Mucosa of descending colon (tissue), 3 donors: ENCODE measurements around the gene FEZF1. TPM values are rescaled to one million over a fixed set of nuclear protein-coding genes. Genes with fewer than 3 reads are reported as not detected.
"Not testable (repeated sequence)": the region's sequence is repeated elsewhere in the genome, so short reads cannot be mapped to it uniquely, and the experiment has no call there.

Experiments
- ATAC-seq: fragments of 200-7000 bp; cut with Tn5 transposase; one replicate; pipeline ENCODE4 v1.9.1; 2020; ENCODE audit warnings: mild to moderate bottlenecking, moderate library complexity
- DNase-seq, 3 donors: peaks; one replicate each; pipeline ENCODE4 v3.0.0-alpha.2; 2020
- H3K36me3 ChIP-seq: fragments of 200-600 bp; one replicate; pipeline ENCODE4 v1.8.0; 2021; ENCODE audit warnings: low read depth, mild to moderate bottlenecking
- H3K4me1 ChIP-seq: fragments of 200-600 bp; one replicate; pipeline ENCODE4 v1.8.0; 2021; ENCODE audit warnings: low read depth, mild to moderate bottlenecking
- H3K4me3 ChIP-seq: fragments of 200-600 bp; one replicate; pipeline ENCODE4 v1.8.0; 2021; ENCODE audit warnings: mild to moderate bottlenecking
- H3K9me3 ChIP-seq: fragments of 200-600 bp; one replicate; pipeline ENCODE4 v1.8.0; 2021; ENCODE audit warnings: mild to moderate bottlenecking
- CTCF ChIP-seq: fragments of 200-600 bp; IDR thresholded peaks from one replicate; pipeline ENCODE4 v1.8.0; 2022; ENCODE audit warnings: antibody characterized with exemption, mild to moderate bottlenecking
- intact Hi-C, 2 donors: fragments of 100-400 bp; cut with DNase I in 1 of 2; cut with micrococcal nuclease in 1 of 2; formaldehyde crosslinking; loops; one replicate each; pipeline versions ENCODE4 v1.11.0 to v1.11.1; 2022; cut with DNase I, micrococcal nuclease
- total RNA-seq, 3 donors: library from RNA; stranded (reverse); fragmentation: NEBNext Ultra II Directional in 2 of 3; extraction: Animal tissue kit (Norgen Biotek cat#: 25700) in 2 of 3; gene quantifications; one replicate each; pipeline versions ENCODE4 v1.2.1 to v1.2.4, GENCODE V29; 2021 to 2023
- donor health status: DM: no; HTN: no; CAD: no; lungs with moderate emphysema.
- donor health status: DM: no; HTN: no; CAD: no.
- donor health status: DM: no; HTN: yes; CAD: no.

FEZF1 gene
- total RNA-seq, 3 donors from 2014 or later, result not detected

GRCh38 chr7:122298618-122299017 is 5.9 kb downstream of the FEZF1 start:
- ATAC-seq, result no peak
- no peak for TF ChIP-seq CTCF
- DNase-seq, result no peak

GRCh38 chr7:122298131-122298530 is 6.4 kb downstream of the FEZF1 start:
- Histone ChIP-seq H3K4me3 (no peak overlapping the region), H3K4me1 (peaks cover 8% of the 10 kb centered on the region), H3K9me3 (no peaks in the 10 kb centered on the region), H3K36me3 (no peaks in the 10 kb centered on the region)
- intact Hi-C loops, result no loop called here
- TF ChIP-seq CTCF, result no peak
- ATAC-seq (no peak), DNase-seq (no peak)

More at GRCh38 chr7:122298618-122299017, 5.9 kb downstream of the FEZF1 start:
- Histone ChIP-seq H3K4me1 (peaks cover 10% of the 10 kb centered on the region), H3K4me3 (no peak overlapping the region), H3K36me3 (no peaks in the 10 kb centered on the region), H3K9me3 (no peaks in the 10 kb centered on the region)
- intact Hi-C loops, result no loop called here

- no peaks in the 10 kb centered on the region for H3K4me1 ChIP-seq
- no peak for TF ChIP-seq CTCF
- DNase-seq (no peak), ATAC-seq (no peak)
- H3K4me3 ChIP-seq, result no peak overlapping the region
- H3K36me3 ChIP-seq, result no peaks in the 10 kb centered on the region
- intact Hi-C loops, result no loop called here
- no peaks in the 10 kb centered on the region for H3K9me3 ChIP-seq
Measured at GRCh38 chr7:122291189-122291588, 13.4 kb downstream of the FEZF1 start.

- Histone ChIP-seq H3K36me3 (no peaks in the 10 kb centered on the region), H3K4me1 (no peaks in the 10 kb centered on the region), H3K4me3 (no peak overlapping the region), H3K9me3 (no peaks in the 10 kb centered on the region)
- no peak for DNase-seq
- intact Hi-C loops, result no loop called here
- TF ChIP-seq CTCF, result no peak
- ATAC-seq, result no peak
Measured at GRCh38 chr7:122290476-122290875, 14.1 kb downstream of the FEZF1 start.

GRCh38 chr7:122289426-122289825 is 15.1 kb downstream of the FEZF1 start:
- Histone ChIP-seq H3K9me3 (no peaks in the 10 kb centered on the region), H3K36me3 (no peaks in the 10 kb centered on the region), H3K4me3 (no peak overlapping the region), H3K4me1 (no peaks in the 10 kb centered on the region)
- TF ChIP-seq CTCF, result no peak
- DNase-seq (no peak), ATAC-seq (no peak)
- intact Hi-C loops, result no loop called here

GRCh38 chr7:122284608-122285007 is 19.9 kb downstream of the FEZF1 start:
- H3K9me3 ChIP-seq, H3K4me3 ChIP-seq, ATAC-seq, H3K36me3 ChIP-seq, H3K4me1 ChIP-seq, intact Hi-C loops: not testable (repeated sequence)
- DNase-seq, result peak in 1 of 3 donors; percentile 28
